K562 (cell line): ENCODE measurements around the gene RBP7. TPM values are rescaled to one million over a fixed set of nuclear protein-coding genes. Genes with fewer than 3 reads are reported as not detected.
A peak's percentile ranks its signal among the peaks of the same experiment; 100 is the strongest.

Source experiments
- ETV6 ChIP-seq, 3 experiments: fragments of 150-350 bp in 1 of 3; sonication (generic) in 1 of 3; formaldehyde crosslinking in 1 of 3; IDR thresholded peaks; 2 replicates each; pipeline versions ENCODE4 v1.6.1 to v1.8.0; 2014 to 2022; ENCODE audit warnings: borderline replicate concordance in 2 of 3, low read depth in 2 of 3, antibody characterized with exemption in 1 of 3, low read length in 1 of 3, mild to moderate bottlenecking in 1 of 3, missing genetic modification reagents in 1 of 3
- GABPA ChIP-seq: fragments of 200-800 bp; sonication (Bioruptor generic); conservative IDR thresholded peaks from 2 replicates; pipeline ENCODE4 v1.6.1; 2016; ENCODE audit warnings: low read depth, missing genetic modification characterization, missing compliant biosample characterization
- PML ChIP-seq: IDR thresholded peaks from 2 replicates; pipeline ENCODE4 v1.6.1; 2012; ENCODE audit warnings: low read length, inconsistent platforms
- POLR2G ChIP-seq: fragments of 200-400 bp; formaldehyde crosslinking; IDR thresholded peaks from 2 replicates; pipeline ENCODE4 v1.6.1; 2017; ENCODE audit warnings: low read depth, mild to moderate bottlenecking, antibody characterized with exemption, low read length, moderate library complexity
- PTBP1 ChIP-seq: fragments of 200-400 bp; formaldehyde crosslinking; IDR thresholded peaks from 2 replicates; pipeline ENCODE4 v1.6.1; 2017; ENCODE audit warnings: low read depth, low read length
- RUNX1 ChIP-seq: sonication (generic); IDR thresholded peaks from 2 replicates; pipeline ENCODE4 v1.6.1; 2016; ENCODE audit warnings: antibody characterized with exemption, low read depth
- SMAD2 ChIP-seq: fragments of 150-350 bp; IDR thresholded peaks from 2 replicates; pipeline ENCODE4 v1.6.1; 2014; ENCODE audit warnings: low read depth, mild to moderate bottlenecking, low read length
- polyA plus RNA-seq, 8 experiments: library from polyadenylated mRNA; depleted of rRNA in 4 of 8; stranded (reverse) in 5 of 8; unstranded in 3 of 8; fragments of >200 nt; fragmentation: Nextera tagmentation in 2 of 8; fragmentation: Illumina TruSeq in 1 of 8; extraction: Ambion mirVana in 2 of 8; extraction: Trizol in 1 of 8; gene quantifications; 2 replicates each; pipeline versions ENCODE4 v1.2.1 to v1.2.3, GENCODE V29; 2011 to 2014; ENCODE audit warnings: inconsistent platforms in 1 of 8, missing spikeins in 1 of 8
- total RNA-seq, 7 experiments: library from RNA; depleted of rRNA in 6 of 7; stranded (reverse); fragments of >200 nt in 6 of 7; fragmentation: Illumina TruSeq in 2 of 7; extraction: Trizol in 2 of 7; gene quantifications; 2 replicates each; pipeline versions ENCODE4 v1.2.1 to v1.2.3, GENCODE V29; 2011 to 2021; ENCODE audit warnings: low replicate concordance in 1 of 7
- TF ChIP-seq, protein P1 (sequence below): sonication (generic); formaldehyde crosslinking; IDR thresholded peaks from 2 replicates; pipeline ENCODE4 v1.8.1; 2023; ENCODE audit warnings: mild to moderate bottlenecking, missing genetic modification reagents
- TF ChIP-seq, protein P2 (sequence below): fragments of 250-450 bp; sonication (Bioruptor Pico); IDR thresholded peaks from 2 replicates; pipeline ENCODE4 v1.8.0; 2021; ENCODE audit warnings: moderate library complexity, mild to moderate bottlenecking, inconsistent platforms
- TF ChIP-seq, protein P3 (sequence below): fragments of 450-650 bp; formaldehyde crosslinking; IDR thresholded peaks from 2 replicates; pipeline ENCODE4 v1.4.0; 2020; ENCODE audit warnings: mild to moderate bottlenecking, moderate library complexity
- TF ChIP-seq, protein P4 (sequence below): sonication (generic); formaldehyde crosslinking; IDR thresholded peaks from 2 replicates; pipeline ENCODE4 v1.8.0; 2023; ENCODE audit warnings: mild to moderate bottlenecking, missing genetic modification reagents
- TF ChIP-seq, protein P5 (sequence below): fragments of 450-650 bp; IDR thresholded peaks from 2 replicates; pipeline ENCODE4 v1.6.1; 2016; ENCODE audit warnings: missing biosample characterization, missing genetic modification characterization
- TF ChIP-seq, protein P6 (sequence below): fragments of 450-650 bp; formaldehyde crosslinking; IDR thresholded peaks from 2 replicates; pipeline ENCODE4 v1.4.0; 2020; ENCODE audit warnings: mild to moderate bottlenecking, mixed read lengths
- TF ChIP-seq, protein P7 (sequence below): IDR thresholded peaks from 2 replicates; pipeline ENCODE4 v1.6.1; 2014; ENCODE audit warnings: antibody characterized with exemption

The RBP7 gene
- total and polyA plus RNA-seq, 9 of the 15 experiments (the other 6 are each of a cell fraction or from before 2014, with no cell fraction given), result not detected

DNA sequence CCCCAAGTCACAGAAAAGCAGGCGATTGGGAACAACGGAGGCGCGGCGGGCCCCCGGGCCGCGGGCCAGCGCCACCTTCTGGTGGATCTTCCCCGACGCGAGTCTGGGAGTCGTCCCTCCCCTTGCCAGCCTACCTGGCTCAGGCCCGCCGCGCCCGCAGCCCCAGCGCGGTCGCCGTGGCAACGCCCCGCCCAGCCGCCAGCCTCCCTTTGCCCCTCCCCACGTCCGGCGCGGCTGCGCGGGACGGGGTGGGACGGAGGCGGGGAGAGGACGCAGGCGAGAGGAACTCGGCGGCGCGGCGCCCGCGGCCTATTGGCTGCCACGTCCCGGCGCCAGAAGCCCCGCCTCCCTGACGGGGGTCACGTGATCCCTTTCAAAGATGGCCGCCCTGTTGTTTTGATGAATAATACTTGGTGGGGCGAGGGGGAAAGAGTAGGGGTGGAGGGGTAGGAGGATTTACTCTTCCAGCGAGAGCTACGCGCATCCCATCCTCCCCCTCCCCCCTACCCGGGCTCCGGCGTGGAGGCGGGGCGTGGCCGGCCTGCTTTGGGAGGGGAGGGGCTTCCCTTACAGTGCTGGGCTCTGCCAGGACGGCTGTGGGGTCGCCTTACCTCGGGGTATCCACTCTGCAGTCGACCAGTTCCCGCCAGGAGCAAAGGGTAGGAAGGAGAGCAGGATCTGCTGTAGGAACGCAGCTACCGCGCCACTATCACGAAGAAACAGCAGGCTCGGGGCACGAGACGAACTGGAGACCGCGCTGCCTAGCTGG is 35.7 kb downstream of the RBP7 start, which contains the start of gene UBE4B (continued):
- TF ChIP-seq, protein P1, sequence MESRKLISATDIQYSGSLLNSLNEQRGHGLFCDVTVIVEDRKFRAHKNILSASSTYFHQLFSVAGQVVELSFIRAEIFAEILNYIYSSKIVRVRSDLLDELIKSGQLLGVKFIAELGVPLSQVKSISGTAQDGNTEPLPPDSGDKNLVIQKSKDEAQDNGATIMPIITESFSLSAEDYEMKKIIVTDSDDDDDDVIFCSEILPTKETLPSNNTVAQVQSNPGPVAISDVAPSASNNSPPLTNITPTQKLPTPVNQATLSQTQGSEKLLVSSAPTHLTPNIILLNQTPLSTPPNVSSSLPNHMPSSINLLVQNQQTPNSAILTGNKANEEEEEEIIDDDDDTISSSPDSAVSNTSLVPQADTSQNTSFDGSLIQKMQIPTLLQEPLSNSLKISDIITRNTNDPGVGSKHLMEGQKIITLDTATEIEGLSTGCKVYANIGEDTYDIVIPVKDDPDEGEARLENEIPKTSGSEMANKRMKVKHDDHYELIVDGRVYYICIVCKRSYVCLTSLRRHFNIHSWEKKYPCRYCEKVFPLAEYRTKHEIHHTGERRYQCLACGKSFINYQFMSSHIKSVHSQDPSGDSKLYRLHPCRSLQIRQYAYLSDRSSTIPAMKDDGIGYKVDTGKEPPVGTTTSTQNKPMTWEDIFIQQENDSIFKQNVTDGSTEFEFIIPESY (CRISPR knock-in tag), result peak; percentile 75; the same call in 1 of the 2 replicates
- peak; percentile 60; the same call in 1 of the 2 replicates for TF ChIP-seq PTBP1
- TF ChIP-seq, protein P2, sequence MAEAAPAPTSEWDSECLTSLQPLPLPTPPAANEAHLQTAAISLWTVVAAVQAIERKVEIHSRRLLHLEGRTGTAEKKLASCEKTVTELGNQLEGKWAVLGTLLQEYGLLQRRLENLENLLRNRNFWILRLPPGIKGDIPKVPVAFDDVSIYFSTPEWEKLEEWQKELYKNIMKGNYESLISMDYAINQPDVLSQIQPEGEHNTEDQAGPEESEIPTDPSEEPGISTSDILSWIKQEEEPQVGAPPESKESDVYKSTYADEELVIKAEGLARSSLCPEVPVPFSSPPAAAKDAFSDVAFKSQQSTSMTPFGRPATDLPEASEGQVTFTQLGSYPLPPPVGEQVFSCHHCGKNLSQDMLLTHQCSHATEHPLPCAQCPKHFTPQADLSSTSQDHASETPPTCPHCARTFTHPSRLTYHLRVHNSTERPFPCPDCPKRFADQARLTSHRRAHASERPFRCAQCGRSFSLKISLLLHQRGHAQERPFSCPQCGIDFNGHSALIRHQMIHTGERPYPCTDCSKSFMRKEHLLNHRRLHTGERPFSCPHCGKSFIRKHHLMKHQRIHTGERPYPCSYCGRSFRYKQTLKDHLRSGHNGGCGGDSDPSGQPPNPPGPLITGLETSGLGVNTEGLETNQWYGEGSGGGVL (CRISPR knock-in tag), result no peak
- TF ChIP-seq SMAD2, result no peak
- TF ChIP-seq, protein P3, sequence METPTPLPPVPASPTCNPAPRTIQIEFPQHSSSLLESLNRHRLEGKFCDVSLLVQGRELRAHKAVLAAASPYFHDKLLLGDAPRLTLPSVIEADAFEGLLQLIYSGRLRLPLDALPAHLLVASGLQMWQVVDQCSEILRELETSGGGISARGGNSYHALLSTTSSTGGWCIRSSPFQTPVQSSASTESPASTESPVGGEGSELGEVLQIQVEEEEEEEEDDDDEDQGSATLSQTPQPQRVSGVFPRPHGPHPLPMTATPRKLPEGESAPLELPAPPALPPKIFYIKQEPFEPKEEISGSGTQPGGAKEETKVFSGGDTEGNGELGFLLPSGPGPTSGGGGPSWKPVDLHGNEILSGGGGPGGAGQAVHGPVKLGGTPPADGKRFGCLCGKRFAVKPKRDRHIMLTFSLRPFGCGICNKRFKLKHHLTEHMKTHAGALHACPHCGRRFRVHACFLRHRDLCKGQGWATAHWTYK (CRISPR knock-in tag), result peak; percentile 44; the same call in 1 of the 2 replicates
- TF ChIP-seq, protein P4, sequence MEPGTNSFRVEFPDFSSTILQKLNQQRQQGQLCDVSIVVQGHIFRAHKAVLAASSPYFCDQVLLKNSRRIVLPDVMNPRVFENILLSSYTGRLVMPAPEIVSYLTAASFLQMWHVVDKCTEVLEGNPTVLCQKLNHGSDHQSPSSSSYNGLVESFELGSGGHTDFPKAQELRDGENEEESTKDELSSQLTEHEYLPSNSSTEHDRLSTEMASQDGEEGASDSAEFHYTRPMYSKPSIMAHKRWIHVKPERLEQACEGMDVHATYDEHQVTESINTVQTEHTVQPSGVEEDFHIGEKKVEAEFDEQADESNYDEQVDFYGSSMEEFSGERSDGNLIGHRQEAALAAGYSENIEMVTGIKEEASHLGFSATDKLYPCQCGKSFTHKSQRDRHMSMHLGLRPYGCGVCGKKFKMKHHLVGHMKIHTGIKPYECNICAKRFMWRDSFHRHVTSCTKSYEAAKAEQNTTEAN (CRISPR knock-in tag), result no peak
- no peak for TF ChIP-seq RUNX1
- peak; percentile 64 for TF ChIP-seq PML
- TF ChIP-seq, protein P5, sequence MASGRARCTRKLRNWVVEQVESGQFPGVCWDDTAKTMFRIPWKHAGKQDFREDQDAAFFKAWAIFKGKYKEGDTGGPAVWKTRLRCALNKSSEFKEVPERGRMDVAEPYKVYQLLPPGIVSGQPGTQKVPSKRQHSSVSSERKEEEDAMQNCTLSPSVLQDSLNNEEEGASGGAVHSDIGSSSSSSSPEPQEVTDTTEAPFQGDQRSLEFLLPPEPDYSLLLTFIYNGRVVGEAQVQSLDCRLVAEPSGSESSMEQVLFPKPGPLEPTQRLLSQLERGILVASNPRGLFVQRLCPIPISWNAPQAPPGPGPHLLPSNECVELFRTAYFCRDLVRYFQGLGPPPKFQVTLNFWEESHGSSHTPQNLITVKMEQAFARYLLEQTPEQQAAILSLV (tag), result no peak
- TF ChIP-seq GABPA (tag), result peak; percentile 57; the same call in 1 of the 2 replicates
- TF ChIP-seq, protein P6, sequence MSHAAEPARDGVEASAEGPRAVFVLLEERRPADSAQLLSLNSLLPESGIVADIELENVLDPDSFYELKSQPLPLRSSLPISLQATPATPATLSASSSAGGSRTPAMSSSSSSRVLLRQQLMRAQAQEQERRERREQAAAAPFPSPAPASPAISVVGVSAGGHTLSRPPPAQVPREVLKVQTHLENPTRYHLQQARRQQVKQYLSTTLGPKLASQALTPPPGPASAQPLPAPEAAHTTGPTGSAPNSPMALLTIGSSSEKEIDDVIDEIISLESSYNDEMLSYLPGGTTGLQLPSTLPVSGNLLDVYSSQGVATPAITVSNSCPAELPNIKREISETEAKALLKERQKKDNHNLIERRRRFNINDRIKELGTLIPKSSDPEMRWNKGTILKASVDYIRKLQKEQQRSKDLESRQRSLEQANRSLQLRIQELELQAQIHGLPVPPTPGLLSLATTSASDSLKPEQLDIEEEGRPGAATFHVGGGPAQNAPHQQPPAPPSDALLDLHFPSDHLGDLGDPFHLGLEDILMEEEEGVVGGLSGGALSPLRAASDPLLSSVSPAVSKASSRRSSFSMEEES (CRISPR knock-in tag), result peak; percentile 100
- TF ChIP-seq ETV6 (IDR thresholded peaks at IDR 0.05; ENCODE audit: borderline replicate concordance in 1 of 2, low read depth in 2 of 2, low read length in 1 of 2), result 0 out of 4 replicates have a peak, but pooled peaks of 1 of the 2 experiments have one; percentile 52
- TF ChIP-seq ETV6 (CRISPR knock-in tag; IDR thresholded peaks at IDR 0.05; ENCODE audit: borderline replicate concordance), result no peak
- TF ChIP-seq POLR2G, result peak; percentile 84
- TF ChIP-seq, protein P7, sequence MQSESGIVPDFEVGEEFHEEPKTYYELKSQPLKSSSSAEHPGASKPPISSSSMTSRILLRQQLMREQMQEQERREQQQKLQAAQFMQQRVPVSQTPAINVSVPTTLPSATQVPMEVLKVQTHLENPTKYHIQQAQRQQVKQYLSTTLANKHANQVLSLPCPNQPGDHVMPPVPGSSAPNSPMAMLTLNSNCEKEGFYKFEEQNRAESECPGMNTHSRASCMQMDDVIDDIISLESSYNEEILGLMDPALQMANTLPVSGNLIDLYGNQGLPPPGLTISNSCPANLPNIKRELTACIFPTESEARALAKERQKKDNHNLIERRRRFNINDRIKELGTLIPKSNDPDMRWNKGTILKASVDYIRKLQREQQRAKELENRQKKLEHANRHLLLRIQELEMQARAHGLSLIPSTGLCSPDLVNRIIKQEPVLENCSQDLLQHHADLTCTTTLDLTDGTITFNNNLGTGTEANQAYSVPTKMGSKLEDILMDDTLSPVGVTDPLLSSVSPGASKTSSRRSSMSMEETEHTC, result peak; percentile 86; the same call in 1 of the 2 replicates
